Suprapubic skin (tissue), 4 donors: ENCODE data around the gene GDAP1L1.

Experiments
- EP300 ChIP-seq: sonication (generic); formaldehyde crosslinking; IDR thresholded peaks from one replicate; pipeline ENCODE4 v1.6.1; 2017; ENCODE audit warnings: antibody characterized with exemption
- POLR2A ChIP-seq, 2 donors: fragments of 450-650 bp; IDR thresholded peaks; one replicate each; pipeline ENCODE4 v1.6.1; 2017; ENCODE audit warnings: antibody characterized with exemption in 2 of 2, mild to moderate bottlenecking in 2 of 2, moderate library complexity in 2 of 2
- POLR2AphosphoS5 ChIP-seq, 3 donors: sonication (generic); formaldehyde crosslinking; IDR thresholded peaks; one replicate each; pipeline ENCODE4 v1.6.1; 2017; ENCODE audit warnings: antibody characterized with exemption in 3 of 3
- TF ChIP-seq, protein P1 (sequence below), 2 donors: fragments of 200-600 bp in 1 of 2; fragments of 450-650 bp in 1 of 2; sonication (generic) in 1 of 2; IDR thresholded peaks; one replicate each; pipeline ENCODE4 v1.5.1; 2016 to 2019; ENCODE audit warnings: antibody characterized with exemption in 2 of 2, mild to moderate bottlenecking in 1 of 2, moderate library complexity in 1 of 2

DNA sequence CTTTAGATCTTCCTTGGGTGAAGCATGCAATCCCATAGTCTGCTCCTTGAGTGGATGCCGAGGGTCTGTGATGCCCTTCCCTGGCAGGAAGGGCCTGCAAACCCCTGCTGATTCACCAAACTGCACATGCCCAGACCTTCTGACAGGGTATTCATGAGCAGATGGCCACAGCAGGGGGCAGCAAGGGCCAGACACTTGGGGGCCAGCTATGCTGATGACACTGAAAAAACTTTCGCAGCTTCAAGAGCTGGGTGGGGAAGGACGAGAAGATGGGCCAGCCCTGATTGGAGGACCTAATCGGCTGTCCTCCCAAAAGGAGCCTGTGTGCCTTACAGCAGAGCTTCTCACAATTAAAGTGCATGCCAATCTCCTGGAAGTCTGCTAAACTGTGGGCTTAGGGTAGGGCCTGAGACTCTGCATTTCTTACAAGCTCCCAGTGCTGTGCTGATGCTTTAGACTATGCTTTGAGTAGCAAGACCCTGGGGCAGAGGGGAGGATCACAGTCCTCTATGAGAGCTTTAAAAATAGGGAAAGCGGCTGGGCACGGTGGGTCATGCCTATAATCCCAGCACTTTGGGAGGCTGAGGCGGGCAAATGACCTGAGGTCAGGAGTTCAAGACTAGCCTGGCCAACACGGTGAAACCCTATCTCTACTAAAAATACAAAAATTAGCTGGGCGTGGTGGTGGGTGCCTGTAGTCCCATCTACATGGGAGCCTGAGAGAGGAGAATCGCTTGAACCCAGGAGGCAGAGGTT is 15.2 kb upstream of the GDAP1L1 start:
- TF ChIP-seq POLR2A (IDR thresholded peaks at IDR 0.05) (no peak), POLR2AphosphoS5 (IDR thresholded peaks at IDR 0.05) (no peak), EP300 (no peak)
- TF ChIP-seq, protein P1, sequence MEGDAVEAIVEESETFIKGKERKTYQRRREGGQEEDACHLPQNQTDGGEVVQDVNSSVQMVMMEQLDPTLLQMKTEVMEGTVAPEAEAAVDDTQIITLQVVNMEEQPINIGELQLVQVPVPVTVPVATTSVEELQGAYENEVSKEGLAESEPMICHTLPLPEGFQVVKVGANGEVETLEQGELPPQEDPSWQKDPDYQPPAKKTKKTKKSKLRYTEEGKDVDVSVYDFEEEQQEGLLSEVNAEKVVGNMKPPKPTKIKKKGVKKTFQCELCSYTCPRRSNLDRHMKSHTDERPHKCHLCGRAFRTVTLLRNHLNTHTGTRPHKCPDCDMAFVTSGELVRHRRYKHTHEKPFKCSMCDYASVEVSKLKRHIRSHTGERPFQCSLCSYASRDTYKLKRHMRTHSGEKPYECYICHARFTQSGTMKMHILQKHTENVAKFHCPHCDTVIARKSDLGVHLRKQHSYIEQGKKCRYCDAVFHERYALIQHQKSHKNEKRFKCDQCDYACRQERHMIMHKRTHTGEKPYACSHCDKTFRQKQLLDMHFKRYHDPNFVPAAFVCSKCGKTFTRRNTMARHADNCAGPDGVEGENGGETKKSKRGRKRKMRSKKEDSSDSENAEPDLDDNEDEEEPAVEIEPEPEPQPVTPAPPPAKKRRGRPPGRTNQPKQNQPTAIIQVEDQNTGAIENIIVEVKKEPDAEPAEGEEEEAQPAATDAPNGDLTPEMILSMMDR (IDR thresholded peaks at IDR 0.05): no peak
